Central memory CD8-positive, alpha-beta T cell (primary cell): ENCODE results near the gene BEX2.
"Not testable (repeated sequence)": the region's sequence is repeated elsewhere in the genome, so short reads cannot be mapped to it uniquely, and the experiment has no call there.

Experiments
- ATAC-seq: fragments of 150-1000 bp; cut with Tn5 transposase; replicated peaks from 2 replicates; pipeline ENCODE4 v1.10.0; 2022; ENCODE audit warnings: mild to moderate bottlenecking, moderate FRiP score, moderate number of reproducible peaks; ENCODE audit not compliant: poor library complexity, severe bottlenecking; ENCODE audit errors: extremely low read depth
- DNase-seq, 2 donors: peaks; one replicate each; pipeline ENCODE4 v3.0.0; 2021; ENCODE audit warnings: low spot score in 2 of 2
- H3K27ac Mint-ChIP-seq: one replicate; pipeline ENCODE4 v1.8.0; 2022; ENCODE audit warnings: low read depth, mild to moderate bottlenecking, moderate library complexity, mixed read lengths
- H3K27me3 Mint-ChIP-seq: one replicate; pipeline ENCODE4 v1.8.0; 2022; ENCODE audit warnings: mixed read lengths
- H3K36me3 Mint-ChIP-seq: one replicate; pipeline ENCODE4 v1.8.0; 2022; ENCODE audit warnings: mild to moderate bottlenecking, moderate library complexity, mixed read lengths; ENCODE audit not compliant: insufficient read depth
- H3K4me1 Mint-ChIP-seq: one replicate; pipeline ENCODE4 v1.8.0; 2022; ENCODE audit warnings: mixed read lengths
- H3K4me3 Mint-ChIP-seq: one replicate; pipeline ENCODE4 v1.8.0; 2022; ENCODE audit warnings: mild to moderate bottlenecking, moderate library complexity, mixed read lengths
- H3K9me3 Mint-ChIP-seq: one replicate; pipeline ENCODE4 v1.8.0; 2022; ENCODE audit warnings: mixed read lengths

The BEX2 gene

GRCh38 chrX:103311399-103311780 is 600 bp upstream of the BEX2 start:
- DNase-seq = no peak
- H3K36me3 Mint-ChIP-seq = peaks cover 1% of the 10 kb centered on the region
- no peak for ATAC-seq
- no peaks in the 10 kb centered on the region for H3K9me3 Mint-ChIP-seq
- H3K4me1 Mint-ChIP-seq = peaks cover 5% of the 10 kb centered on the region
- peak overlapping the region; percentile 93 for H3K27ac Mint-ChIP-seq
- no peaks in the 10 kb centered on the region for H3K27me3 Mint-ChIP-seq
- peak overlapping the region; percentile 79 for H3K4me3 Mint-ChIP-seq

- Mint-ChIP-seq H3K27ac (no peak overlapping the region), H3K4me3 (peak overlapping the region; percentile 79), H3K4me1 (peaks cover 5% of the 10 kb centered on the region), H3K27me3 (no peaks in the 10 kb centered on the region), H3K9me3 (no peaks in the 10 kb centered on the region), H3K36me3 (peaks cover 3% of the 10 kb centered on the region)
- DNase-seq (no peak), ATAC-seq (peak; percentile 8)
These were observed 783 bp downstream of the BEX2 start for GRCh38 chrX:103309860-103310554.

- H3K4me3 Mint-ChIP-seq, H3K36me3 Mint-ChIP-seq, DNase-seq, ATAC-seq, H3K27me3 Mint-ChIP-seq, H3K27ac Mint-ChIP-seq, H3K4me1 Mint-ChIP-seq, H3K9me3 Mint-ChIP-seq: not testable (repeated sequence)
These were observed 5.1 kb downstream of the BEX2 start for GRCh38 chrX:103305666-103306065.

- Mint-ChIP-seq H3K36me3 (peaks cover 1% of the 10 kb centered on the region), H3K4me1 (peaks cover 4% of the 10 kb centered on the region), H3K4me3 (no peak overlapping the region), H3K27me3 (no peaks in the 10 kb centered on the region), H3K9me3 (no peaks in the 10 kb centered on the region), H3K27ac (no peak overlapping the region)
- DNase-seq (no peak), ATAC-seq (no peak)
These were observed 6.1 kb downstream of the BEX2 start for GRCh38 chrX:103304705-103305104.

GRCh38 chrX:103293118-103293517 is 17.7 kb downstream of the BEX2 start:
- Mint-ChIP-seq H3K27ac (no peak overlapping the region), H3K27me3 (peaks cover 12% of the 10 kb centered on the region), H3K36me3 (no peaks in the 10 kb centered on the region), H3K4me1 (no peaks in the 10 kb centered on the region), H3K4me3 (no peak overlapping the region), H3K9me3 (no peaks in the 10 kb centered on the region)
- DNase-seq (no peak), ATAC-seq (no peak)

- Mint-ChIP-seq H3K27ac (no peak overlapping the region), H3K27me3 (peaks cover 75% of the 10 kb centered on the region), H3K4me1 (peaks cover 6% of the 10 kb centered on the region), H3K36me3 (peaks cover 2% of the 10 kb centered on the region), H3K9me3 (no peaks in the 10 kb centered on the region), H3K4me3 (no peak overlapping the region)
- DNase-seq (no peak), ATAC-seq (no peak)
These were observed 31.2 kb downstream of the BEX2 start for GRCh38 chrX:103279624-103280023.

GRCh38 chrX:103276581-103277002 is 34.2 kb downstream of the BEX2 start, which contains the start of gene TCEAL5:
TSS of gene TCEAL5 (minus strand) at chrX:103276750. CDS start at chrX:103274563, 2,187 bp downstream.
- H3K36me3 Mint-ChIP-seq = peaks cover 2% of the 10 kb centered on the region
- peak within 1 kb of the TSS; percentile 21 for H3K4me3 Mint-ChIP-seq
- no peaks in the 10 kb centered on the region for H3K9me3 Mint-ChIP-seq
- peaks cover 82% of the 10 kb centered on the region for H3K27me3 Mint-ChIP-seq
- peaks cover 6% of the 10 kb centered on the region for H3K4me1 Mint-ChIP-seq
- ATAC-seq (no peak), DNase-seq (no peak)
- H3K27ac Mint-ChIP-seq = no peak within 1 kb of the TSS

- H3K4me3 Mint-ChIP-seq = no peak overlapping the region
- peaks cover 6% of the 10 kb centered on the region for H3K4me1 Mint-ChIP-seq
- DNase-seq (no peak), ATAC-seq (no peak)
- no peaks in the 10 kb centered on the region for H3K9me3 Mint-ChIP-seq
- H3K36me3 Mint-ChIP-seq = peaks cover 2% of the 10 kb centered on the region
- H3K27me3 Mint-ChIP-seq = peaks cover 82% of the 10 kb centered on the region
- H3K27ac Mint-ChIP-seq = no peak overlapping the region
These were observed 34.7 kb downstream of the BEX2 start for GRCh38 chrX:103275947-103276567.

GRCh38 chrX:103274284-103274683 is 36.5 kb downstream of the BEX2 start:
- Mint-ChIP-seq H3K4me3 (no peak overlapping the region), H3K27me3 (peaks cover 72% of the 10 kb centered on the region), H3K36me3 (peaks cover 2% of the 10 kb centered on the region), H3K9me3 (no peaks in the 10 kb centered on the region), H3K27ac (no peak overlapping the region), H3K4me1 (peaks cover 6% of the 10 kb centered on the region)
- DNase-seq (no peak), ATAC-seq (no peak)
